HEK293T (cell line): ENCODE measurements around the gene OR51G1.

Source experiments
- ARNT ChIP-seq: fragments of 450-650 bp; IDR thresholded peaks from 2 replicates; pipeline ENCODE4 v1.6.1; 2017; ENCODE audit warnings: mild to moderate bottlenecking
- BHLHE40 ChIP-seq: fragments of 450-650 bp; IDR thresholded peaks from 2 replicates; pipeline ENCODE4 v1.6.1; 2016; ENCODE audit warnings: mild to moderate bottlenecking, moderate library complexity, borderline replicate concordance
- CTBP1 ChIP-seq: fragments of 450-650 bp; IDR thresholded peaks from 2 replicates; pipeline ENCODE4 v1.6.1; 2016; ENCODE audit warnings: borderline replicate concordance
- ELF4 ChIP-seq: fragments of 450-650 bp; IDR thresholded peaks from 2 replicates; pipeline ENCODE4 v1.6.1; 2017; ENCODE audit warnings: antibody characterized with exemption
- FOXA1 ChIP-seq: fragments of 450-650 bp; IDR thresholded peaks from 2 replicates; pipeline ENCODE4 v1.6.1; 2016; ENCODE audit warnings: mild to moderate bottlenecking
- FOXK2 ChIP-seq: fragments of 450-650 bp; IDR thresholded peaks from 2 replicates; pipeline ENCODE4 v1.6.1; 2016; ENCODE audit warnings: mild to moderate bottlenecking
- FOXM1 ChIP-seq: fragments of 450-650 bp; IDR thresholded peaks from 2 replicates; pipeline ENCODE4 v1.6.1; 2017; ENCODE audit warnings: mild to moderate bottlenecking, borderline replicate concordance
- NFRKB ChIP-seq: fragments of 450-650 bp; IDR thresholded peaks from 2 replicates; pipeline ENCODE4 v1.6.1; 2016; ENCODE audit warnings: mild to moderate bottlenecking, moderate library complexity
- PKNOX1 ChIP-seq: fragments of 450-650 bp; IDR thresholded peaks from 2 replicates; pipeline ENCODE4 v1.6.1; 2016
- SP1 ChIP-seq: fragments of 450-650 bp; IDR thresholded peaks from 2 replicates; pipeline ENCODE4 v1.6.1; 2017
- SUZ12 ChIP-seq: fragments of 450-650 bp; IDR thresholded peaks from 2 replicates; pipeline ENCODE4 v1.6.1; 2016; ENCODE audit warnings: mild to moderate bottlenecking
- TARDBP ChIP-seq: fragments of 450-650 bp; IDR thresholded peaks from 2 replicates; pipeline ENCODE4 v1.6.1; 2016

GRCh38 chr11:4887591-4887990 is 36.5 kb downstream of the OR51G1 start:
- TF ChIP-seq FOXM1 (no peak), SUZ12 (no peak), PKNOX1 (no peak), BHLHE40 (no peak), TARDBP (no peak), SP1 (no peak), ELF4 (no peak), ARNT (no peak), FOXA1 (no peak), NFRKB (no peak), FOXK2 (no peak), CTBP1 (no peak)
